HG02610 (cell line): ENCODE measurements around the gene PPP1R16B.
A peak's percentile ranks its signal among the peaks of the same experiment; 100 is the strongest.
"Not testable (repeated sequence)": the region's sequence is repeated elsewhere in the genome, so short reads cannot be mapped to it uniquely, and the experiment has no call there.

Experiments used
- ATAC-seq: cut with Tn5 transposase; IDR thresholded peaks from one replicate; pipeline ENCODE4 v1.9.1; 2021; ENCODE audit warnings: mild to moderate bottlenecking, moderate library complexity; ENCODE audit not compliant: unreplicated experiment

PPP1R16B gene

DNA sequence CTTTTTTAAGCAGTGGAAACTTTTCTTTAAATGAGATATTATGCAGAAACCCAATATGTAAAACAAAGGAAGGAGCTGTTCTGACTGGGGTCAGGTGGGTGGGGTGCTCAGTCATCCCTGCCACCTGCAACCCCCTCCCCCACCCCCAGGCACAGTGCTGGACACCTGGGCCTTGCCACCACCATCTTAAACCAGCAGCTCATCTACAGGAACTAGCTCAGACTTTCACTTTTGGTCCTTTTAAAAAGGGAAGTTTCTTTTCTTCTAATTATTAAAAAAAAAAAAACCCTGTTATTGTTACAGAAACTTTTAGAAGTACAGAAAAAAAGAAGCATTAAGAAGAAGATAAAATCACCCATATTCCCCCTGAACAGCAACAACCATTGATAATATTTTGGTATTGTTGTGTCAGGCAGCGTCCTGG is 37.1 kb downstream of the PPP1R16B start:
- ATAC-seq, result peak; percentile 85

DNA sequence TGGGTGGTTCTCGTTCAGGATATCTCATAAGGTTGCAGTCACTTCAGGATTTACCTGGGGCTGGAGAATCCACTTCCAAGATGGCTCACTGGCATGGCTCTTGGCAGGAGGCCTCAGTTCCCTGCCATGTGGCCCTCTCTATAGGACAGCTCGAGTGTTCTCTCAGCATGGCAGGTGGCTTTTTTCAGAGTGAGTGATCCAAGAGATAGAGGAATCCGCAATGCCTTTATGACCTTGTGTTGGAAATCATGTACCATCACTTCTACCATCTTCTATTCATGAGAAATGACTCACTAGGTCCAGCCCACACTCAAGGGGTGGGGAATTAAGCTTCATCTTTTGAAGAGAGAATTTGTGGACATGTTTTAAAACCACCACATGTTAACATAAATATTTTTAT is 37.8 kb downstream of the PPP1R16B start:
- peak; percentile 25 for ATAC-seq

DNA sequence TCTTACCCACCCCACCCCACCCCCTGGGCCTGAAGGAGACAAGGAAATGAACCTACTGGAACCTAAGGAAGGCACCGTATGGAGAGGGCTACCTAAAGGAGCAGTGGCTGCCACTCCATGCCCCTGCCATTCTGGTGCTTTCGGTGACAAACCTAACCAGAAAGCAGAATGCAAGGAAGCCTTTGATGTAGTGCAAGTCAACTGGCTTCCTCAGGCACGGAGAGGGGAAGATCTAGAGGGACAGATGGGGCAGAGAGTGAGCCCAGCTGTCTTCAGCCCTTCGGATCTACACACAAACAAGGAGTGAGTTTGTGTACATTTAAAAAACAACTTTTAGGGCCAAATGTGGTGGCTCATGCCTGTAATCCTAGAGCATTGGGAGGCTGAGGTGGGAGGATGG is 39.5 kb downstream of the PPP1R16B start:
- no peak for ATAC-seq

DNA sequence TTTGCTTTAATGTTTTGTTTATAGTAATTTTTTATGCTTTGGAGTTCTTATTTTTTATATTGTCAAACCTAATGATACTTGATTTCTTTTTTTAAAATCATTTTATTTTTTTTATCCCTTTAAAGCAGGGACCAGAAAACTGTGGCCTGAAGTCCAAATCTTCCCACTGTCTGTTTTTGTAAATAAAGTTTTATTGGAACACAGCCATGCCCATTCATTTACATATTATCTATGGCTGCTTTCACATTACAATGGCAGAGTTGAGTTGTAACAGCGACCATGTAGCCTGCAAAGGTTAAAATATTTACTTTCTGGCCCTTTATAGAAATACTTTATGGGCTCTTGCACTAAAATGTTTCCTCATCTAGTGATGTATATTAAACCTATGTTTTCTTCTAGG is 42.3 kb downstream of the PPP1R16B start:
- ATAC-seq, result no peak

DNA sequence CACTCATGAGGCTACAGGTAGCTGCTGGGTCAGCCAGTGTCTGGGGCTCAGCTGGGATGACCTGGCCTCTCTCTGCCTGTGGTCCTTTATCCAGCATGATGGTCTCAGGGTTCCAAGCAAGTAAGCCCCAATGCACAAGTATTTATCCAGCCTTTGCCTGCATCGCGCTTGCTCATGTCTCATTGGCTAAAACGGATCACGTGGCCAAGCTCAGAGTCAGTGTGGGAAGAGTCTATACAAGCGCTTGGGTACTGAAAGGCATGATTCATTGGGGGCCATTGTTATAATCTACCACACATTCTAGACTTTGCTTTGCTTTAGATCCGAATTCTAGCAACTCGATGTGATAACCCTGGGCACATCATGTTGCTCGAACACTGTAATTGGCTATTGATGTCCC is 48.3 kb downstream of the PPP1R16B start:
- no peak for ATAC-seq

DNA sequence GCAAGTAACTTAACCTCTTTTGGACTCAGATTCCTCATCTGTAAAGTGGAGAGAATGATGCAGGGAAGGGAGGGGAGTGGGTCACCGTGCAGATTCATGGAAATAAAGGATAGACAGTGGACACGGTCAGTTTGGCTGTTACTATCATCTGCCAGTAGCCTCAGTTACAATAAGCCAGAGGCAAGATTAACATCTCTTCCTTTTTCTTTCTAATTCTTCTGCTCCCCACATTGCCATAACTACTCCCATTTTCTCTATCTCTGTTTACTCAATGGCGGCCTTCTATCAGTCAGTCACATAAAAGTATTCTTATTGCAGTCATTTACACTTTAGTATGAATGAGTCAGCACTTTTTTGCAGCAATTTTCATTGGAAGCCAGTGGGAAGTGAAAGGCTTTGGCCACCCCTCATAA is 49.2 kb downstream of the PPP1R16B start:
- ATAC-seq, result no peak

DNA sequence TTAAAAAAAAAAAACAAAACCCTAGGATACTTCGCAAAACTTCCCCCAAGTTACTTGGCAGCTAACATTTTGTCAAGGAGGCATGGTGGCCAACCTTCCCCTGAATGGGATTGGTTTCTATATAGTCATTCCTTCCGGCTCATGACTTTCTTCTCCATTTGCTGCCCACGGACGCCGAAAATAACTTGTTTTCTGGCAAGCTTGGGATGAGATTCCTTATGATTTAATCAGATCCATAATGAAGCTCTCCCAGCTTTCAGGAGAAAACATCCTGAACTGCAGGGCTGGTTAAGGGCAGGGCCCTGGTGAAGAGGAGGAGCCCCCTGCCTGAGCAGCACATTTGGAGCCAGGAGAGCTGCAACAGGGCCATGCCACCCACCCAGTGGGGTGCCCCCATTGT is 49.9 kb downstream of the PPP1R16B start:
- no peak for ATAC-seq

DNA sequence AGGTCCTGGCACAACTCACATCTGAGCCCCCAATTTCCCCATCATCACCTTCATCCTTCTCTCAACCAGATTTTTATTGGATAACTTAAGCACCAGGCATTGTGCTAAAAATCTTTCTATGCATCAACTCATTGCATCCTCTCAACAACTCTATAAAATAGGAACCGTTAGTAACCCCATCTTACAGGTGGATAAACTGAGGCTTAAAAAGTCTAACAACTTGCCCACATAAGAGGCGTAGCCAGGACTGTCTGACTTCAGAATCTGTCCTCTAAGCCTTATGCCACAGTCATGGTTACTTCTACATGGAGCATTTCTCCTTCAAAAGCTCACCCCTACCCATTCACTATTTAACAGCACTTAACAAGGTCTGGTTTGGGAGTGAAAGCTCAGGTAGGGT is 51.1 kb downstream of the PPP1R16B start:
- ATAC-seq, result no peak

DNA sequence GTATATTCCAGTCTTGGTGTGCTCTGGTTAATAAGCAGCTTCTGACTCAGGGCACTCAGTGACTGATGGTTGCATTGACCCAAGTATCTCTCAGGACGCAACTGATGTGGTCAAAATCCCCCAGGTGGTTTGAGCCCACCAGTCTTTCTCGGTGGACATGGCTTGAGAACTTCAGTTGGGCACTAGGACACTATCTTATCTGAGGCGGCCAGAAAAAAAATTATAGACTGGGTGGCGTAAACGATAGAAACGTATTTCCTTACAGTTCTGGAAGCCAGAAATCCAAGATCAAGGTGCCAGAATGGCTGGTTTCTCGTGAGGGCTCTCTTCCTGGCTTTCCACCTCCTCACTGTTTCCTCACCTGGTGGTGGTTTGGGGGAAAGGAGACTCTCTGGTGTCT is 52.2 kb downstream of the PPP1R16B start:
- ATAC-seq, result no peak

DNA sequence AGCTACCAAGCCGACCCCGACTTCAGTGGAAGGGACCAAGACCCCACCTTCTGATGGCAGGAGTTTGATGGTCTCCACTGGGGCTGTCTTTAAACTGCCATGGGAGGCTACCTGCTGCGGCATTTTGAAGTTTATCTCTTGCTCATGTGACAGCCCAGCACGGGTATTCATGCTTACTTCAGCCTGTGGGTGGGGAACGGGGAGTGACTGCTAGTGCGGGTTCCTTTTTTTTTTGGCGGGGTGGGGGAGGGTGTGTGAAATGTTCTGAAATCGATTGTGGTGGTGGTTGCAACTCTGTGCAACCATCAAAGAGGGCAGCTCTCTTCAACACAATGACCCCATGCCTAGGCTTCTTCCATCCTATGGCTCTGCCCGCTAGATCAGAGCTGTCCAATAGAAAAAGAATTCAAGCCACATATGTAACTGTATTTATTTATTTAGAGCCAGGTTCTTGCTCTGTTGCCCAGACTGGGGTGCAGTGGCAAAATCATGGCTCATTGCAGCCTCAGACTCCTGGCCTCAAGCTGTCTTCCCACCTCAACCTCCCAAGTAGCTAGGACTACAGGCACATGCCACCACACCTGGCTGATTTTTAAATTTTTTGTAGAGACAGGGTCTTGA is 53.7 kb downstream of the PPP1R16B start:
- ATAC-seq, result peak; percentile 32

DNA sequence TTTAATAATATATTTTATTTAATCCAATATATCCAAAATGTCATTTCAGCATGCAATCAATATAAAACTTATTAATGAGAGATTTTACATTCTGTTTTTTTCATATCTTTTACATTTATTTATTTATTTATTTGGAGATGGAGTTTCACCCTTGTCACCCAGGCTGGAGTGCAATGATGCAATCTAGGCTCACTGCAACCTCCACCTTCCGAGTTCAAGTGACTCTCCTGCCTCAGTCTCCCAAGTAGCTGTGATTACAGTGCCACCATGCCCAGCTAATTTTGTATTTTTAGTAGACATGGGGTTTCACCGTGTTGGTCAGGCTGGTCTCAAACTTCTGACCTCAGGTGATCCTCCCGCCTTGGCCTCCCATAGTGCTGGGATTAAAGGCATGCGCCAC is 54.4 kb downstream of the PPP1R16B start:
- ATAC-seq, result not testable (repeated sequence)

DNA sequence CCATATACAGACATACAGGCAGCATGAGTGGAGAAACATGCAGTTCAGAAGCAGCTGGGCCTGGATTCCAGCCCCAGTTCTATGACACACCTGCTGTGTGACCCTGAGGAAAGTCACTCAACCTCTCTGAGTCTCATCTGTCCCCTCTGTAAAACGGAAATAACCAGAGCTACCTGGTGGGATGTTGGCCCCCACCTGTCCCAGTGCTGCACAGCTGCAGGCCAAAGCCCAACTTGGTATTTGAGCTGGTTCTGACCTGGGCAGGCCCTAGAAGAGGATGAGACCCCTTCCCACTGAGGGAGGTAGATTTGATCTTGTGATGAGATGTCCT is 55.5 kb downstream of the PPP1R16B start:
- ATAC-seq, result no peak

DNA sequence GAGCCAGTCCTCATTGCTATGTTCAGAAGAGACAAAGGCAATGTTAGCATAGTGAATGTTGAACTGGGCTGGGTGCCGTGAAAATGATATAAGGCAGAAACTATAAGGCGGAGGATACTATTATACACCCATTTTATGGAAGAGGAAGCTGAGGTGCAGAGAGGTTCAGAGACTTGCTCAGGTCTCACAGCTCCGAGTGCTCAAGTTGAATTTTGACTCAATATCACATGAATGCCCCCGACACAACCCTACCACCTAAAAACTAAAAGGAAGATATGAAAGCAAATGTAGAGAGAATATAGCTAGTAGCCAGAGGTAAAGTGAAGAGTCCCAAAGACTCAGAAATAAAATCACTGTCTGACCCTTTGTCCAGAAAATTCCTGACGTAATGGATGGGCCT is 56.7 kb downstream of the PPP1R16B start:
- no peak for ATAC-seq

DNA sequence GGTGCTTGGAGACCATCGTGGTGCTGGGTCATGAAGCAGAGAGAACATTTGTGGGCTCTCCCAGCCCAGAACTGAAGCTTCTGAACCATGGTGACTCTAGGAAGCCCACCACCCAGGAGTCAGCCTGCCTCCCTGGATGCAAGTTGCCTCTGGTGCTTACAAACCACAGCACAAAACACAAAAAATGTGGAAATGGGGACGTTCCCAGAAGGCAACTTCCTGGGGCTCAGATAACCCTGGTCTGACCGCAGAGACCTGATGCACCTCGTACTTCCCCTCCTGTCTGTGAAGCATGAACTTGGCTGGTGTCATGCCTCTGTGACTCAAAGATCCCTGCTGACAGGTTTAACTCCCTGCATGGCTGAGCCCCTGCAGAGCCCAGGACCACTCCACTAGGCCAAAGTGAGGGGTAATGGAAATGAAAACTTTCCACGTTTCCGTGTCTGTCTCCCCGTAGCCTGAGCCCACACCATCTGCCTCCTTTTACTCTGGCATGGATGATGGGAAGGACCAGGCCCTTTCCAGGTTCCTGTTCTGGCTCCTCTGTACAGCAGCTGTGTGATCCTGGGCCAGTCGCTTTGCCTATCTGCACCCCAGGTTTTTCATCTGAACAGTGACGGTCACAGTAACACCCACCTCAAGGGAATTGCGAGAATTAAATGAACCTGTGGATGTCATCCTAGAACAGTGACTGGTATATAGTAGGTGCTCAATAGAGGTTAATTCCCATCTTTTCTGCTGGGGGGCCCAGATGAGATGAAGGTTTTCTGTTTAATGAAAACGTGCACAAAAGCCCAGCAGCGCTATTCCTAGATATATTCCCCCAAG is 57.7 kb downstream of the PPP1R16B start:
- peak; percentile 75 for ATAC-seq

DNA sequence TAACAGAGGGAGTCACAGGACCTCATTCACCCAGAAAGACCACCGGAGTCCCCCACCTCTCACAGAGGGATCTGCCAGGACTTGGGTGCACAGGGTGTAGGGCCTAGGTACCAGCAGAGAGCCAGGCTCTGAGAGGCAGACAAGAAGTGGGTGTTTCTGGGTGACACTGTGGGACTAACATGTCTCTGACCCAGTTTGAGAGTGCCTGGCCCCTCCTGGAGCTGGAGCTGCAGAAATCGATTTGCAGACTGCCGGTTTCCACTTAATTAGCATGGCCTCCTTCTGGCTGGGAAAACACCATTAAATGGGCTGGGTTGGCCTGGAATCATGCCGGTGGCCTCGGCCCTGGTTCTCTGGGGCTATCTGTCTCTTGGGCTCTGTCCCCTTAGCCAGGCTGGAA is 59.2 kb downstream of the PPP1R16B start:
- ATAC-seq, result no peak

DNA sequence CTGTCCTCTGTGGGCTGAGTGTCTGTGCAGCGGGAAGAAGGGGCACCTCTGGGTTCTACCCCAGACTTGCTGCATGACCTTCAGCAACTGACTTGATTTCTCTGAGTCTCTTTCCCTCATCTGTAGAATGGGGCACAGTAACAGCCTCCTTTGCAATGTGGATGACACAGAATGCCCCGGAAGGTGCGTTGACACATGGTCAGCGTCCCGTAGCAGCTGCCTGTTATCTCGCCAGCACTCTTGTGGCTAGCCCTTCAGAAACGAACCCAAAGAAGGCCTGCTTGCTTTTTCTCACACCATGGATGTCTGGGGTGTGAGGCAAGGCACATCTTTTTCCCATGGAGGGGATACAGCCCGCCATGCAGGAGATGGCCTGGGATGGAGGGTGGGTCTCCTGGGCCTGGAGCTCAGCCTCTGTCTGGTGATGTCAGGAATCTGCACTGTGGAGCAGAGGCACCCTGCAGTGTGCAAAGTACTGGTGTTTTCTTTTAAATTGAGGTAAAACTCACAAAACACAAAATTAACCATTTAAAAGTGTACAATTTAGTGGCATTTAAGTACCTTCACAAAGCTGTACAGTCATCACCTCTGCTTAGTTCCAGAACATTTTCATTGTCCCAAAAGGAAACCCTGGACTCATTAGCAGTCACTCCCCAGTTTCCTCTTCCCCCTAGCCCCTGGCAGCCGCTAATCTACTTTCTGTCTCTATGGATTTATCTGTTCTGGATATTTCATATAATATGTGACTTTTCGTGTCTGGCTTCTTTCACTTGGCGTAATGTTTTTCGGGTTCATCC is 61.0 kb downstream of the PPP1R16B start:
- ATAC-seq, result no peak

DNA sequence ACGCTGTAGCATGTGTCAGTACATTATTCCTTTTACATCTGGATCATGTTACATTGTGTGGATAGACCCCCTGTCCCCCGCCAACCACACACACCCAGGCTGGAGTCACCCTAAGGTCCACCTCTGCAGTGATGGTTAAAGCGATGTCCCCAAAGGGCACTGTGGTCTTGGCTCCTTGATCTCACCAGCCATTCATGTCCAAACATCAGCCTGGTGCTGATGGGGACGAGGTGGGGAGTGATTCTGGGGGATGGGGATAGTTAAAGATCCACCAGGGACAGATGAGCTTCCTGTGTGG is 61.5 kb downstream of the PPP1R16B start:
- no peak for ATAC-seq

DNA sequence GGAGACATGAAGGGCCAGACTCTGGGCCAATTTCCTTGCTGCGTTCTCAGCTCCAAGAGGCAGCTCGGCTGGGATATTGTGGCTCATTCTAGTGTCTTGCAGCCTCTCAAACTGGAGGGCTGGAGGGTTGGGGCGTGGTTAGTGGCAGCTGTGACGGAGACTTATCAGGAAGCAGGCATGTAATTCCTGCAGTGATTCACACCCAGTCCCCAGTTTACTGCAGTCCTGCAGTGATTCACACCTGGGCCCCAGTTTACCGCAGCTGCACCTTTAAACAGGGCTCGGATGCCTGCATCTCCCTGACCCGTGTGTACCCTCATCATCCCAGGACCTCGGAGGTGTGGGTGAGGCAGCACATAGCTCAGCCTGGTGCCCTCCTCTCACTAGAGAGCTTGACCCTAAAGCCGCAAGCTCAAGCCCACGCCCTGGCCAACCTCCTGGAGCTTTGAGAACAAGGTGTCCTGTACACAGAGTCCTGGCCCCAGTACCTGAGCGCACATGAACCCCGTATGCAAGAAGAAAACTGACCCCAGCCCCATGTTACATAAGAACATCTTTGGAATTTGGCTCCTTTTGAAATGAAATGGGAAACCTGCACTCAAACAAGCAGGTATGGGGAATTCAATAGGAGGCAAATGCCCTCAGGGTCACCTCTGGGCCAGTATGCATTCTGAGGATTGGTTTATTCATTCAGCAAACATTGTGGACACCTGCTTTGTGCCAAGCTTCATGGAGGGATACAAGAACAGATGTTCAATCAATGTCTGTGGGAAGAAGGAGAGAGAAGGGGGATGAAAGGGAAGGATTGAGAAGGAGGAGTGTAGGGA is 65.4 kb downstream of the PPP1R16B start:
- no peak for ATAC-seq

DNA sequence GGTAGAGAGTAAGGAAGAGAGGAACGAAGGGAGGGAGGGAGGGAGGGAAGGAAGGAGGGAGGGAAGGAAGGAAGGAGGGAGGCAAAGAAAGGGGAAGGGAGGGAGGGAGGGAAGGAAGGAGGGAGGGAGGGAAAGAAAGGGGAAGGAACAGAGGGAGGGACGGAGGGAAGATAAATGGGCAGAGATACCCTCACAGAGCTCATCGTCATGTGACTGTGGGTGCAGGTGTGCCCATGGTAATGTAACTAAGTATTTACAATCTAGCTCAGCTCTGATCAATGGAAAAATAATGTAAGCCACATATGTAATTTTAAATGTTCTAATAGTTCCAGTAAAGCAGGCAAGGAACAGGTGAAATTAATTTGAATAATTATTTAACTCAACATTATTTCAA is 66.1 kb downstream of the PPP1R16B start:
- ATAC-seq, result no peak

DNA sequence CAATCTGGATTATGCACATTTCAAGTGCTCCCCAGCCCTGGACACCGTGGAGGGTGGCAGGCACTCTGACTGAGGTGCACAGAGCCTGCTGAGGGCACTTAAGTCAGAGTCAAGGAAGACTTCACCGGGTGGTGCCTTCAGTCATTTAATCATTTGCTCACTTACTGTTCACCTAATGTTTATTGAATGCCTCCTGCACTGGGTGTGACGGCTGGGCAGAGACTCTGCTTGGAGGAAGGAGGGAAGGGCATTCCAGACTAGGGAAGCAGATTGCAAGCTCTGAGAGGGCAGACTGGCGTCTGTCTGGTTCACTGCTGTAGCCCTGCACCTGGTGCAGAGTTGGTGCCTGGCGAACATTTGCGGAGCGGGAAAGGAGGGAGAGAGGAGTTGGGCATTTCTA is 66.5 kb downstream of the PPP1R16B start:
- no peak for ATAC-seq

DNA sequence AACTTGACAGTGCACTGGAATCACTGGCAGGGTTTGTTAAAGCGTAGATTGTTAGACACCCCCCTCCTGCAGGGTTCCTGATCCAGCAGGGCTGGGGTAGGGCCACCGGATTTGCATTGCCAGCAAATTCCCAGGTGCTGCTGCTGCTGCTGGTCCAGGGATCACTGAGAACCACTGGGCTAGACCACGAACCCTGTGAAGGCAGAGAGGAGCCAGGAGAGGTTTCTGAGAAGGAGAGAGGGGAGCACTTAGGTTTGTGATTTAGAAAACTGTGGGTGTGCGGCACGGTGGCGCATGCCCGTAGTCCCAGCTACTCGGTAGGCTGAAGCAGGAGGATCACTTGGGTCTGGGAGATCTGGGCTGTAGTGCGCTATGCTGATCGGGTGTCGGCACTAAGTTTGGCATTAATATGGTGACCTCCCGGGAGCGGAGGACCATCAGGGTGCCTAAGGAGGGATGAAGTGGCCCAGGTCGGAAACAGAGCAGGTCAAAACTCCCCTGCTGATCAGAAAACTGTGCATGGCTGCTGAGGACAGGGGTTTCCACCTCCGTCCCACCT is 67.1 kb downstream of the PPP1R16B start:
- no peak for ATAC-seq
